H1 (cell line): ENCODE data around the gene SLC48A1. TPM values are rescaled to one million over a fixed set of nuclear protein-coding genes. Genes with fewer than 3 reads are reported as not detected.

Source experiments
- CTCF ChIA-PET: fragments of 300-600 bp; sonication (Branson Sonifier 250); formaldehyde crosslinking; loops from one replicate; lab custom pipeline; 2021; ENCODE audit not compliant: partially characterized antibody; lab: Charles Lee
- POLR2A ChIA-PET: fragments of 300-600 bp; sonication (Branson Sonifier 250); formaldehyde crosslinking; loops from one replicate; lab custom pipeline; 2021; ENCODE audit warnings: inconsistent platforms; ENCODE audit not compliant: partially characterized antibody; lab: Charles Lee
- DNase-seq, 2 experiments: peaks; one replicate each; pipeline versions ENCODE4 v3.0.0 to v3.0.0-alpha.2; 2010 to 2022; ENCODE audit warnings: low spot score in 2 of 2, low read depth in 1 of 2, mixed read lengths in 1 of 2
- FAIRE-seq: peaks from 2 replicates; lab custom pipeline; 2011; peaks lifted over from hg19 to GRCh38; lab: Jason Lieb, UNC
- H2AFZ ChIP-seq: 2 replicates; pipeline ENCODE4 v1.8.1; 2012; ENCODE audit warnings: low read length, inconsistent platforms
- H2AK5ac ChIP-seq: 2 replicates; pipeline ENCODE4 v1.6.1; 2013; ENCODE audit warnings: low read depth, low read length
- H2BK120ac ChIP-seq: replicated peaks from 2 replicates; pipeline ENCODE3; 2013; ENCODE audit warnings: low read depth, low read length, inconsistent platforms
- H2BK12ac ChIP-seq: 2 replicates; pipeline ENCODE4 v1.6.1; 2013; ENCODE audit warnings: low read depth, low read length
- H2BK15ac ChIP-seq: 2 replicates; pipeline ENCODE4 v1.6.1; 2013; ENCODE audit warnings: low read length
- H2BK20ac ChIP-seq: 2 replicates; pipeline ENCODE4 v1.6.1; 2013; ENCODE audit warnings: low read length
- H2BK5ac ChIP-seq: 2 replicates; pipeline ENCODE4 v1.6.1; 2013; ENCODE audit warnings: low read depth, low read length
- H3K14ac ChIP-seq: 2 replicates; pipeline ENCODE4 v1.6.1; 2013; ENCODE audit warnings: inconsistent platforms; ENCODE audit not compliant: insufficient read length
- H3K18ac ChIP-seq: 2 replicates; pipeline ENCODE4 v1.6.1; 2013; ENCODE audit warnings: low read length; ENCODE audit errors: extremely low read depth
- H3K23ac ChIP-seq: 2 replicates; pipeline ENCODE4 v1.6.1; 2013; ENCODE audit warnings: inconsistent platforms; ENCODE audit not compliant: insufficient read length
- H3K23me2 ChIP-seq: 2 replicates; pipeline ENCODE4 v1.6.1; 2013; ENCODE audit warnings: low read depth, low read length
- H3K27ac ChIP-seq: 2 replicates; pipeline ENCODE4 v1.6.1; 2011; ENCODE audit warnings: low read depth, low read length, inconsistent platforms
- H3K27me3 ChIP-seq, 4 experiments: replicated peaks in 1 of 4; 1 replicate in 1 of 4; 2 replicates in 3 of 4; pipeline versions ENCODE4 v1.6.1 to v1.8.1; 2011 to 2013; ENCODE audit warnings: low read length in 3 of 4, mild to moderate bottlenecking in 3 of 4, inconsistent platforms in 2 of 4, mixed read lengths in 2 of 4, moderate library complexity in 1 of 4; ENCODE audit not compliant: control insufficient read depth in 3 of 4, insufficient read depth in 3 of 4; ENCODE audit errors: extremely low read depth in 1 of 4
- H3K36me3 ChIP-seq, 4 experiments: 2 replicates each; pipeline versions ENCODE4 v1.6.1 to v1.8.1; 2011 to 2013; ENCODE audit warnings: mild to moderate bottlenecking in 4 of 4, low read length in 3 of 4, moderate library complexity in 2 of 4, control low read depth in 1 of 4, inconsistent platforms in 1 of 4; ENCODE audit not compliant: insufficient read depth in 4 of 4, control insufficient read depth in 2 of 4
- H3K4ac ChIP-seq: replicated peaks from 2 replicates; pipeline ENCODE3; 2013; ENCODE audit warnings: low read length, low read depth, mixed read lengths, inconsistent platforms; ENCODE audit not compliant: insufficient read length
- H3K4me1 ChIP-seq, 4 experiments: replicated peaks in 1 of 4; 1 replicate in 1 of 4; 2 replicates in 3 of 4; pipeline versions ENCODE4 v1.6.1 to v1.8.1; 2011 to 2013; ENCODE audit warnings: low read length in 3 of 4, inconsistent platforms in 2 of 4, mixed read lengths in 1 of 4; ENCODE audit not compliant: insufficient read depth in 4 of 4, control insufficient read depth in 3 of 4
- H3K4me2 ChIP-seq, 2 experiments: 2 replicates each; pipeline versions ENCODE4 v1.6.1 to v1.8.1; 2011 to 2013; ENCODE audit warnings: low read depth in 2 of 2, low read length in 2 of 2, control low read depth in 1 of 2, inconsistent platforms in 1 of 2, mild to moderate bottlenecking in 1 of 2; ENCODE audit not compliant: insufficient read depth in 1 of 2
- H3K4me3 ChIP-seq, 4 experiments: fragments of 200-600, 300-600 bp in 1 of 4; sonication (generic), shearing (Covaris generic), sonication (Bioruptor Twin) in 1 of 4; 2 replicates each; pipeline versions ENCODE4 v1.5.1 to v1.8.1; 2011 to 2016; ENCODE audit warnings: low read length in 4 of 4, low read depth in 3 of 4, control low read depth in 2 of 4, inconsistent platforms in 2 of 4, mild to moderate bottlenecking in 2 of 4, mixed read lengths in 1 of 4, moderate library complexity in 1 of 4; ENCODE audit not compliant: insufficient read depth in 2 of 4; ENCODE audit errors: extremely low read depth in 1 of 4
- H3K56ac ChIP-seq: replicated peaks from 2 replicates; pipeline ENCODE3; 2013; ENCODE audit warnings: low read depth, mild to moderate bottlenecking, mixed read lengths, low read length, inconsistent platforms; ENCODE audit not compliant: insufficient read length
- H3K79me1 ChIP-seq: 2 replicates; pipeline ENCODE4 v1.6.1; 2013; ENCODE audit warnings: low read depth, low read length, control low read depth
- H3K79me2 ChIP-seq, 2 experiments: 2 replicates each; pipeline versions ENCODE4 v1.6.1 to v1.8.1; 2012 to 2013; ENCODE audit warnings: low read length in 2 of 2, mild to moderate bottlenecking in 2 of 2, inconsistent platforms in 1 of 2; ENCODE audit not compliant: insufficient read depth in 2 of 2, control insufficient read depth in 1 of 2
- H3K9ac ChIP-seq, 4 experiments: replicated peaks in 1 of 4; 1 replicate in 1 of 4; 2 replicates in 3 of 4; pipeline versions ENCODE4 v1.6.1 to v1.8.1; 2011 to 2013; ENCODE audit warnings: low read depth in 3 of 4, low read length in 3 of 4, control low read depth in 2 of 4, mild to moderate bottlenecking in 2 of 4, moderate library complexity in 2 of 4, inconsistent platforms in 1 of 4; ENCODE audit errors: extremely low read depth in 1 of 4
- H3K9me3 ChIP-seq, 2 experiments: 2 replicates each; pipeline versions ENCODE4 v1.6.1 to v1.8.1; 2012 to 2013; ENCODE audit warnings: mild to moderate bottlenecking in 2 of 2, moderate library complexity in 2 of 2, control low read depth in 1 of 2, inconsistent platforms in 1 of 2, low read depth in 1 of 2, low read length in 1 of 2, mixed read lengths in 1 of 2; ENCODE audit not compliant: insufficient read depth in 2 of 2
- H4K20me1 ChIP-seq, 2 experiments: replicated peaks in 1 of 2; 2 replicates each; pipeline versions ENCODE3 to v1.8.1; 2011 to 2013; ENCODE audit warnings: inconsistent platforms in 2 of 2, low read length in 2 of 2, mild to moderate bottlenecking in 1 of 2; ENCODE audit not compliant: insufficient read depth in 2 of 2, control insufficient read depth in 1 of 2
- H4K5ac ChIP-seq: 2 replicates; pipeline ENCODE4 v1.6.1; 2013; ENCODE audit warnings: low read length, low read depth, mixed read lengths, inconsistent platforms; ENCODE audit not compliant: insufficient read length
- H4K8ac ChIP-seq: 2 replicates; pipeline ENCODE4 v1.8.0; 2013; ENCODE audit warnings: mild to moderate bottlenecking, moderate library complexity, low read length, inconsistent platforms; ENCODE audit not compliant: insufficient read depth; ENCODE audit errors: extremely low read depth
- H4K91ac ChIP-seq: replicated peaks from 2 replicates; pipeline ENCODE3; 2013; ENCODE audit warnings: low read length, mixed read lengths, inconsistent platforms; ENCODE audit not compliant: insufficient read length
- CHD1 ChIP-seq: IDR thresholded peaks from 2 replicates; pipeline ENCODE4 v1.6.1; 2012; ENCODE audit warnings: low read depth, low read length, improper control_type of control experiment
- CTBP2 ChIP-seq: IDR thresholded peaks from 2 replicates; pipeline ENCODE4 v1.7.0; 2011; ENCODE audit warnings: borderline replicate concordance, mild to moderate bottlenecking, moderate library complexity, mixed read lengths, low read length; ENCODE audit not compliant: insufficient read depth, insufficient read length
- GABPA ChIP-seq: IDR thresholded peaks from 2 replicates; pipeline ENCODE4 v1.6.1; 2011; ENCODE audit warnings: mild to moderate bottlenecking, low read length, moderate library complexity, borderline replicate concordance; ENCODE audit not compliant: insufficient read depth
- KDM4A ChIP-seq: IDR thresholded peaks from one replicate; pipeline ENCODE4 v1.7.1; 2012; ENCODE audit warnings: low read depth, mild to moderate bottlenecking, moderate library complexity, low read length, inconsistent platforms; ENCODE audit not compliant: severe bottlenecking
- MAFK ChIP-seq: IDR thresholded peaks from 2 replicates; pipeline ENCODE4 v1.6.1; 2012; ENCODE audit warnings: low read depth, mild to moderate bottlenecking, improper control_type of control experiment, low read length
- PHF8 ChIP-seq: fragments of 200-600 bp; sonication (generic); conservative IDR thresholded peaks from 2 replicates; pipeline ENCODE4 v1.7.1; 2012; ENCODE audit warnings: low read depth, mild to moderate bottlenecking, inconsistent platforms, low read length, moderate library complexity
- RBBP5 ChIP-seq: IDR thresholded peaks from 2 replicates; pipeline ENCODE4 v1.7.1; 2012; ENCODE audit warnings: low read depth, mild to moderate bottlenecking, inconsistent platforms, low read length, moderate library complexity, borderline replicate concordance
- SIRT6 ChIP-seq: IDR thresholded peaks from one replicate; pipeline ENCODE4 v1.7.1; 2012; ENCODE audit warnings: low read length, inconsistent platforms
- SP4 ChIP-seq: IDR thresholded peaks from 2 replicates; pipeline ENCODE4 v1.6.1; 2012; ENCODE audit warnings: low read length, inconsistent platforms
- YY1 ChIP-seq: IDR thresholded peaks from 2 replicates; pipeline ENCODE4 v1.6.1; 2011; ENCODE audit warnings: low read depth, mild to moderate bottlenecking, low read length
- WGBS, 2 experiments: shearing (Covaris generic) in 1 of 2; methylation state at CpG; one replicate each; pipeline versions ENCODE4 v1.1.6 to v1.1.7; 2013 to 2015; ENCODE audit warnings: low lambda C conversion rate in 2 of 2, mixed read lengths in 2 of 2, inconsistent platforms in 1 of 2, low coverage in 1 of 2, missing lambda C conversion rate in 1 of 2; ENCODE audit not compliant: insufficient replicate concordance in 2 of 2, insufficient coverage in 1 of 2, insufficient read length in 1 of 2; ENCODE audit errors: extremely low coverage in 1 of 2, missing lambda C conversion rate in 1 of 2; 5-methylcytosine and 5-hydroxymethylcytosine counted together
- polyA plus RNA-seq, 7 experiments: library from polyadenylated mRNA; depleted of rRNA in 3 of 7; stranded (reverse) in 5 of 7; unstranded in 2 of 7; fragments of >200 nt in 5 of 7; fragments of 200-250 nt in 2 of 7; gene quantifications; 1 replicate in 5 of 7; 2 replicates in 1 of 7; 4 replicates in 1 of 7; pipeline versions ENCODE4 v1.2.1 to v1.2.3, GENCODE V29; 2011 to 2013; ENCODE audit warnings: missing spikeins in 2 of 7, mixed read lengths in 2 of 7
- total RNA-seq: library from RNA; stranded (reverse); fragmentation: NEBNext Ultra II Directional; extraction: Animal tissue kit (Norgen Biotek cat#: 25700); gene quantifications from 2 replicates; pipeline ENCODE4 v1.2.1, GENCODE V29; 2021

The SLC48A1 gene
- total and polyA plus RNA-seq, 2 of the 8 experiments (the other 6 are each of a cell fraction or from before 2014, with no cell fraction given) = 9.5 to 14.1 TPM

DNA sequence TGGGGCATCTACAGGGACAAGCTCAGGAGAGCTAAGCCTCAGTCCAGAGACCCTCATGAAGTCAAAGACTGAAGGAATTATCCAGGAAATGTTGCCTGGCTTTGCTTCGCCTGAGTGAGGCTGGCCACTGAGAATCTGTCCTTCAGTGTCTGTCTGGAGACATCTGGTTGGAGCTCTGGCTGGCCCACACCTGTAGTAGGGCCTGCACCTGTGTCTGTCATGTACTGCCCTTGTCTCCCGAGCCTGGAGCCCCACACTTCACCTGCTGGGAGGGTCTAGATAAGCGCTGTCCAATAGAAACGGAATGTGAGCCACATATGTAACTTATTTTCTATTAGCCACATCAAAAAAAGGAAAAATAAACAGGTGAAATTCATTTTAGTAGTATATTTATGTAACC is 56.5 kb downstream of the SLC48A1 start:
- no peak overlapping the region for H3K4me2 ChIP-seq
- H2BK12ac ChIP-seq = 0 out of 2 replicates have a peak overlapping the region, but pooled peaks have one; percentile 13
- H4K8ac ChIP-seq = no peak overlapping the region
- H4K5ac ChIP-seq = no peak overlapping the region
- no peak overlapping the region for H3K18ac ChIP-seq
- H3K4me1 ChIP-seq = peaks cover 5 to 14% (median 9%) of the 10 kb centered on the region in 4 experiments
- H2BK15ac ChIP-seq = no peak overlapping the region; the same call in 1 of the 2 replicates
- no peaks in the 10 kb centered on the region for H3K9me3 ChIP-seq
- no peak for DNase-seq
- no peak overlapping the region for H2BK120ac ChIP-seq
- FAIRE-seq = no peak
- H3K4ac ChIP-seq = peak overlapping the region; percentile 1
- no peak overlapping the region for H3K14ac ChIP-seq
- no peak overlapping the region for H2BK5ac ChIP-seq
- no peak overlapping the region for H3K27ac ChIP-seq
- ChIA-PET POLR2A (interaction anchor here (1.0 to 28.4 kb wide), 3 partner anchors 8 to 56 kb away, joined by 4 to 480 read pairs (median 16); partner anchors contain the start of genes HDAC7 and SLC48A1), CTCF (interaction anchor here (1.1 to 30.5 kb wide), 5 partner anchors 9 to 120 kb away, joined by 3 to 2001 read pairs (median 35); partner anchors contain the start of genes HDAC7 and SLC48A1)
- no peak overlapping the region for H3K23ac ChIP-seq
- peak overlapping the region; percentile 7 for H4K91ac ChIP-seq
- no peak overlapping the region for H3K56ac ChIP-seq
- no peaks in the 10 kb centered on the region for H3K27me3 ChIP-seq
- H2BK20ac ChIP-seq = no peak overlapping the region
- H2AFZ ChIP-seq = no peak overlapping the region
- no peaks in the 10 kb centered on the region for H3K36me3 ChIP-seq
- no peak overlapping the region for H3K9ac ChIP-seq
- H2AK5ac ChIP-seq = peak overlapping the region; percentile 32; the same call in 1 of the 2 replicates
- H3K23me2 ChIP-seq = no peaks in the 10 kb centered on the region
- no peaks in the 10 kb centered on the region for H3K79me1 ChIP-seq
- H3K79me2 ChIP-seq = no peaks in the 10 kb centered on the region
- TF ChIP-seq SP4 (no peak), RBBP5 (no peak), KDM4A (no peak), YY1 (no peak), CHD1 (no peak), SIRT6 (no peak), GABPA (no peak), CTBP2 (no peak), PHF8 (no peak), MAFK (no peak)
- H3K4me3 ChIP-seq = no peak overlapping the region
- no peaks in the 10 kb centered on the region for H4K20me1 ChIP-seq
- 55% methylated on average over 4 of the region's 4 CpGs; no CpG with 5 or more reads in 1 of the 2 experiments for WGBS, 2 experiments
